IPS DF 4.7 (cell line): ENCODE measurements around the gene SDK1.
"Not testable (repeated sequence)": the region's sequence is repeated elsewhere in the genome, so short reads cannot be mapped to it uniquely, and the experiment has no call there.

Source experiments
- DNase-seq: peaks from one replicate; pipeline ENCODE4 v3.0.0-alpha.2; 2013; ENCODE audit warnings: low spot score; ENCODE audit errors: extremely low read depth

The SDK1 gene

DNA sequence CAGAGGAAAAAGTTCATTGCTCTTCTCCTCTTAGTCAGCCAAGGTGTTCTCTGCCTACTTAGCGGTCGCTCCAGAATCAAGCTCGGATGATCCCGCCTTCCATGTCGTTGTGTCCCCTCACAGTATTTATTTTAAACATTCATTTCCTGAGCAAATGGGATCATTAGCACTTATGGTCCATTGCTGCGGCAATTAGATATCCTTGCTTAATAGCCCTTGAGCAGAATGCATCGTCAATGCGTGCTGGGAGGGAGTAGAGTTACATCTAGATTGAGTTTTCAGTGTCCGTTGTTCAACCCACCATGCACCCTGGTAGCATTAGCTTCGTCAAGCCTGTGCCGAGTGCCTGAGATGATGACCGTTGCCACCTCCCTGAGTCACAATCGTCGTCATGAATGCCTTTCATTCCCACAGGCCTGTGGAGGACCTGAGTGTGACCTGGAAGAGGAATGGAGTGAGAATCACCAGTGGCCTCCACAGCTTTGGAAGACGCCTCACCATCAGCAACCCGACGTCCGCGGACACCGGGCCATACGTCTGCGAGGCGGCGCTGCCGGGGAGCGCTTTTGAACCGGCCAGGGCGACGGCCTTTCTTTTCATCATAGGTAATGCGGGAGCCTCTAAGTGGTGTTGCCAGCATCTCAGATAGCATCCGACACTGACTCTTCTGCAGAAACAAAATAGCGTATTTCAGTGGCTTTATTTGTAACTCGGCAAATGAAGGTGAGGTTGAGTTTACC is 650.4 kb downstream of the SDK1 start:
- DNase-seq = no peak

DNA sequence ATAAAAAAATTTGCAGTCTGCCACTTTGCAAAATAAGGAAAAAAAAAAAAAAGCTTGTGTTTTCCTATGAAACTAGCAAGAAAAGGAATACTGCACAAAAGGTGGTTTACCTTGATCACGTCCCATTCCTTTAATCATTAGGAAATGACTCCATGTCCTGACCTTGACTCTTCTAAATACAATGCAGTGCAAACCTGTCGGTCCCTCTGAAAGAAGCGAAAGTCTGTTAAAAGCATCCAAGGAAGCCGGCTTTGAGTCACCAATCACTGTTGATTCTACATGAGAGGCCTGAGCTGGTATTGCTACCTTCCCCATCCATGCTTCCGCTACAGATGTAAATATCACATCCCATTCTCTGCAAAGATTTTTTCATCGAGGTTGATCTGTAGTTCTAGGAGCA is 652.1 kb downstream of the SDK1 start:
- no peak for DNase-seq

DNA sequence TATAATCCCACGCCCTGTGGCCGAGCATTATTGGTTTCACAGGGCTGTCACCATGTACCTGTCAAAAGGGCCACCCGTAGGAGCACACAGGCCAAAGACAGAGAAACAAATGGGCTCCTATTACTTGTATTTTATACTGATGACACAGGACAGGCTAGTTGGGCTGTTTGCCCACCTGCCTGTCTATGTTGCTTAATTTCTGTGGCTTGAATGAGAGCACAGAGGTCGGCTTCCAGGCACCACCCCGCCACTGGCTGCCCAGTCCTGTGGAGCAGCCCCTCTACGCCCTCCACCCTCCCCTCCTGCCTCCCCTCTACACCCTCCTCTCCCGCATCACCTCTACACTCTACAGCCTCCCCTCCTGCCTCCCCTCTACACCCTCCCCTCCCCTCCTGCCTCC is 652.9 kb downstream of the SDK1 start:
- DNase-seq = no peak

DNA sequence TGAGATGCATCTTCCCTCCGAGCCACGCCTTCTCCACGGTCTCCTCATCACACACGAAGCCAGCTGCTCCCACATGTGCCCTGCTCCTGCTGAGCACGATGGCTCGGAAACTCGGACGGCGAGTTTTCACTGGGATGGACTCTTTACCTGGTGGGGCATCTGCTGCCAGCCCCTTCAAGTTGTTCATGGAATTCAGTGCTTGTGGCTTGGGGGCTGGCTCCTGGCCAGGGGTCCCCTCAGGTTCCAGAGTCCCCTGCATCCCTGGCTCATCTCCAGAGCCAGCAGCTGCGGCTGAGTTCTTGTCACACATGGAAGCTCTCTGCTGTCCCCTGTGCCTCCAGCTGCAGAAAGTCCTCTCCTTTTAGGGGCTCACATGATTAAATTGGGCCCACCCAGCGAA is 654.0 kb downstream of the SDK1 start:
- no peak for DNase-seq

DNA sequence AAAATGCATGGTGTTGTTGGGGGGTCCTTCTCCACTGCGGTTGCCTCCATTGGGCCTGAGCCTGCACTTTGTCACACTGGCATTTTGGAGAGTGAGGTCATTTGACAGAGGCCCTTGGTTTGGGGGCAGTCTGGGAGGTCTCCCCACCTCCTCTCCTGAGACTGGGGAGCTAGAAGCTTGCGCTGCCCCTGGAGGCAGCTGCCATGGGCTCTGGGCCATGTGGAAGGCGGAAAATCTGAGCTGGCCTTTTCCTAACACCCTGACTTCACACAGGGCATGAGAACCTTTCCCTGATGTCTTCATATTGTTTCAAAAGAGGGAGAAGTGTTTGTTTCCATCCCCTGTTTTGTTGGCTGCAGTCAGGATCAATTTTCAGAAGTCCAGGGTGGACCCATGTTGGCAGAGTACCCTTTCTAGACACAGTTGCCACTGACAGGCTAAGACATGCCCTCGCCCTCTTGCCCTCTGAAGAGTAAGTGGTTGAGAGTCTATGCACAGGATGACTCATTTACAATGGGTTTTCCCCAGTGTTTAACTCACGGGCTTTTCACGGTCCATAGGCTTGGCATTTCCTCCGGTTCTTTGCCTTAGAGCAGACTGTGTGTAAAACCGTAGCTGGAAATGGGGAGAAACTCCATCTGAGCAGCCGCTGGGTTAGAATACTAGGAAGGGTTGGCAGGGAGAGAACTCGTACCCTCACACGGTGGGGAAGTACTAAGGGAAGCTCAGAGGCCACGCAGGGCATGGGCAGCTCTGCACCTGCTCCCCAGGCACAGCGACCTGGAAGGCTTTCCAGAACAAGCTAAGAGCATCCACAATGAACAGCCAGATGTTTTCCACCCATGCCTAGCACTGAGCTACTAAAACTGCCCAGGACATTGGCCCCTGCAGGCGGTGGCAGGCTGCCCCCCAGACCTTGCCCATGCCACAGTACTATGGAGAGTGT is 655.0 kb downstream of the SDK1 start:
- no peak for DNase-seq

DNA sequence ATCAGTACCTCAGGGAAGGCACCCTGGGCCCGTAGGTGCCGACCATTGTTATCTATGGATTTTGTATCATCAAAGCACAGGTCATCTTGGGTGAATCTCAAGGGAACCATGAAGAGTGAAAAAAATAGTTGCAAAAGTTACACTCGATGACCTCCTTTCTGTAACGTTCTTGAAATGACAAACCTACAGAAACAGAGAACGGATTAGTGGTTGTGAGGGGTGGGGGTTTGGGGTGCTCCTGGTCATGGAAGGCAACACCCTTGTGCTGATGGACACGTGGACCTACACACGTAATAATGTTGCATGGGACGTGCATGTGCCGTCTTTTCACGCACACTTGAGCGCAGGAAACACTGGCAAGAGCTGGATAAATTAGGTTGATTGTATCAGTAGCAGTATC is 655.9 kb downstream of the SDK1 start:
- no peak for DNase-seq

DNA sequence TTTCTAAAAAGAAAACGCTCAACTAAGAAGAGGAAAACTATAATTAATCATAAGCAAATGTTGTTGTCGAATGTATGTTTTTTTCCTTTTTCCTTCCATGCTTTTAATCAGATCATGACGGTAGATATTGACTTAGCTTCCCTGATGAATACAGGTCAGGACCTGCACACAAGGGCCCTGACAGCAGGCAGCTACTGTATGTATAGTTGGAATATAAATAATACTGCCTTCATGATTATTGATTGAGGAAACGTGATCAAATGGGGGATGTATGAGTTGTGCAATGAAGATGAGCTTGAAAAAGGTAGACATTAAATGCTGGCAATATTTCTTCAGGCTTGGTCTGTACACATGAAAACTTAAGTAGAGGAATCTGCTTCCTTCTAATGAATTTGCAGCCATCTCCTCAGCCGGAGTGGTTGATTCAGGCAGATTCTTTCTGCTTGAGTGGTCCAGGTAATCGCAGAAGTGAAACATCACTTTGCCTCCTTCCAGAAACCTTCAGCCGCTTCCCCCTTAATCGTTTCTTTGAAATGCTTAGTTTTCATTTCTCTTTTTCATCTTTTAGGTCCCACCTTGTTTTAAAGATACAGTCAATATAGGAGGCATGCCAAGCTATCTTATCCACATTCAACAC is 656.5 kb downstream of the SDK1 start:
- DNase-seq = no peak

DNA sequence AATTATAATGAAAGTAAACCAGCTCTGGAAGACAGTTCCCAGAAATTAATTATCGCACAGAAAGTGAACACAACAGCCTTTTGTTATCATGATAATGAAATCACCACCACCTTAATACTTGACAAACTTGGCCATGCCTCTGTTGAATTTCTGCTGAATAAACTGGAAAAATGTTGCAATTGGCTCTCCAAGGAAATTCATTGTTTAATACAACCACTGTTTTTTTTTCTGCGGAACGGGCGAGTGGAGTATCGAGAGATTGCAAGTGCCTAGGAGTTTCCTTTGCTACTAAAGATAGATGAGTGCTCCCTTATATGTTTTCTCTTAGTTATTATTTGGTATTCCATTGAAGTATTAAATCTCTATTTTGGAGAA is 657.0 kb downstream of the SDK1 start:
- no peak for DNase-seq

DNA sequence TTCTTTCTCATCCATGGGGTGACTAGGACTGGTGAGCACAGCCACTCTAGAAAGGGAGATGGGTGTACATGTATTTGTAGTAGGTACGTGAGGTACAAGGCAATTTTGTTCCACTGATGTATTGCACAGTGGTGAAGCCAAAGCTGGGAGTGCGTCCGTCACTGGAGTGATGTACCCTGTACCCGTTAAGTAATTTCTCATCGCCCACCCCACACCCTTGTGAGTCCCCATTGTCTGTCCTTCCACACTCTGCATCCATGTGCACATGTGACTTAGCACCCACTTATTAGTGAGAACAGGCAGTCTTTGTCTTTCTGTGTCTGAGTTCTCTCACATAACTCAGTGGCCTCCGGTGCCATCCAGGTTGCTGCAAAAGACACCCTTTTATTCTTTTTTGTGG is 658.3 kb downstream of the SDK1 start:
- DNase-seq = no peak

DNA sequence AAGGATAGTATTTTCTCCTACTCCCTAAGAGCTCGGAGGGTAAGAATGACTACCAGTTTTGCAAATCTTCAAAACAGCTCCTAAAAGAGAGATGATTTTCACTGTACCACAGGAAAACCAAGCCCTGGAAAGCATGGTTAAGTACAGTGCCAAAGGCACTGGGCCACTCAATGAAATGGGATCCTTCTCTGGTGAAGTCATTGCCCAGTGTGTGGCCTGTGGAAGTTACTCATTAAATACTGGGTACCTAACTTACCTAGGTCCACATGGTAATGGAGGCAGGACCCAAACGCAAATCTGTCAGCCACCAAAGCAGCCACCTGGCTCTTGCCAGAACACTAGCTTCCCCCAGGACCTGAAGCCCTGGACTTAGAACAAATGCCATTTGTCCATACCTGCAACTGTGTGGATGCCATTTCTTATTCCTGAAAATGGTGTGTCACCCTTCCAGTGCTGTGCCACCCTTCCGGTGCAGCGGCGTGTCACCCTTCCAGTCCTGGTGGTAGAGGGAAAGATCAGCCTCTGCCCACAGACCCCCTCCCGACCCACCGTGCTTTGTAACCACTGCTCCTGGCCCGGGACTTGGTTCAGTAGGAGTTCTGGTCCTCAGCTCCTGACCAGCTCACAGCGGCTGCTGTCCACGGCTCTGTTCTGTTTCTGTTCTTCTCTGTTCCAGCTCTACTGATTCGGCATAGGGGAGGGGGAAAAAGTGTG is 659.2 kb downstream of the SDK1 start:
- DNase-seq = no peak

DNA sequence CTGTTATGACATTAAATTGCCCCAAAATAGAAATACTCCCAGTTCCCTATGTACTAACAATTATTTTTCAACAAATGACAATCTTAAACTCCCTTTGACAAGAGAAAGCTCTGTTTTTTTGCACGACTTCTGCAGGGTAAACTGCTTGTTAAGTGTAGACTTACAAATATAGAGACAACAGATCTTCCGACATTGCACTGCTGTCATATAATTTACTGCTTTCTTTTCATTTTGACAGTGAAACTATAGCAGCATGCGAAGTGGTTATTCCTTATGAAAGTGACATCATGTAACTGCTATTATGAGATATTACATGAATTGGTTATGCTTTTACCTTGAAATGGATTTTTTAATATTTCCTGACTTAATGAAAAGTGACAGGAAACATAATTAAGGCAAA is 659.9 kb downstream of the SDK1 start:
- DNase-seq = no peak

DNA sequence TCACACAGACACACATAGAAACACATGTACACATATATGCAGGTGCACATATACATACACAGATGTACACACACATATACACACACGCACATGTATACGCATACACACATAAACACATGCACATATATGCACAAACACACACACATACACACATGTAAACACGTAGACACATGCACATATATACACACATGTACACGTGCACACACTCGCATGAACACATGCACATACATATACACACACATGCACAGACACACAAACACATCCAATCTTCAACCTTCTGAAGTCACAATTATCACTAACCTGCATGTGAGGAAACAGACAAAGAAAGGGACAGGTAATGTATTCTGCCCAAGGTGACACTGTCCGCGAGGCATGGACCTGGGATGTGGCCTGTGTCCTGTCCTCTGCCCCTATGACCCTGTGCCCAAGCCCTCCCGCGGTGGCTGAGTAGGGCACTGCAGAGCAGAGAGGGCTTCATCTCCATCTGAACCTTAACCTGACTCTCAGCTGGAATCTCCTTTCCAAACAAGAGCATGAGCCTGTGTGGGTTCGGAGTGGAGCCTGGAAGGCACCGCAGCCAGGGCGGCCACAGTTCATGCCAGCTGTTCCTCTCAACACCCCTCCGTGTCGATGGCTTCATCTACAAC is 660.9 kb downstream of the SDK1 start:
- no peak for DNase-seq

DNA sequence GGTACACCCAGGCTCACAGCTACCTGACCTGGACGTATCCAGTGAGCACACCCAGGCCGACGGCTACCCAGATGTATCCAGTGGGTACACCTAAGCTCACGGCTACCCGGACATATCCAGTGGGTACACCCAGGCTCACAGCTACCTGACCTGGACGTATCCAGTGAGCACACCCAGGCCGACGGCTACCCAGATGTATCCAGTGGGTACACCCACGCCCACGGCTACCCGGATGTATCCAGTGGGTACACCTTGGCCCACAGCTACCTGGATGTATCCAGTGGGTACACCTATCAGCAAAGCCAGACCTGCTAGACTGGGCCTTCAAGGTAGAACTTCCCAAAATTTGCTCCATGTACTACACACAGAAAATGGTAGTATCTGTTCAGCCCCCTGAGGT is 662.7 kb downstream of the SDK1 start:
- not testable (repeated sequence) for DNase-seq

DNA sequence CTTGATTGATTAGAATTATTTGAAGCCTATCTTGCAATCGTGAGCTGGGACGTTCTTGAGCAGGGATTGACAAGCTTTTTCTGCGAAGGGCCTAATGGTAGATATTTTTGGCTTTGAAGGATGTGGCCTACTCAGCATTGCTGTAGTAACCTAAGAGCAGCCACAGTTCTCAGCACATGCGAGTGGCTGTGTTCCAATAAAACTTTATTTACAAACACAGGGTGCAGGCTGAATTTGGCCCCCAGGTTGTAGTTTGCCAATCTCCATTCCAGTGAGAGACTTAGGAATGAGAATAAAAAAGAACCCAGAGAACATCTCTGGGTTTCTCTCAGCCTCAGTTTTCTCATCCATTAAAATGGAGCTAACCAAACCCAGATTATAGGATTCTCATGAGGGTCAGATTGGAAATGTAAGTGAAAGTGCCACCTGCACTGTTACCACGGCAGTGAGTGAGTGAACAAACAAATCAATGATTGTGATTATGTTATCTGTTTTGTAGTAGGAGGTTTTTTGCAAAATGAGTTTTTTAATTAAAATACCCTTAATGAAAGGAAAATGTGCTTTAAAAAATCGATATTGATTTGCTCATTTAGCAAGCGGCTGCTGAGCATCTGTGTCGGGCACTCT is 664.0 kb downstream of the SDK1 start:
- no peak for DNase-seq

DNA sequence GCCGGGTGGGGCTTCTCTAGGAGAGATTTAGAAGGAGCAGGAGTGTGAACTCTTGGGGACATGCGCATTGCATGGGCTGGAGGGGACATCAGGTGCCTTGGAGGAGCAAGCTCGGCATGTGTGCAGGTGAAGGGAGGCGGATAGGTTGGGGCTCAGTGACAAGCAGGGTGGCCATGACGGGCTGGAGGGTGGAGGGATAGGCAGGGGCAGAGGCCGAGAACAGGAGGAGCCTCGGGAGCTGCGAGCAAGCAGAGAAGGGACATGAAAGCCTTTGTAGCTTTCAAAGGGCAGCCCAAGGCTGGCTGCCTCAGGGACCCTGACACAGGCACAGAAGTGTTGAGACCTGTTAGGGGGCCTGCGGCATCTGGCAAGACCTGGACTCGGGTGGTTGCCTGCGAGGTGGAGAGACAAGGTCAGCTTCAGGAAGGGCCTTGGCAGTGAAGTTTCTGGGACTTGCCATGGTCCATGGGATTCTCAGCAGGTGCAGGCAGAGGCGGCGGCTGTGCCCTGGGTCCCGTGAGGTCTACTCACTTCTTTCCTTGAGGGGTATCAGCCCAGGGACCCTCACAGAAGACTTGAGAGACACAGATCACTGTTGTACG is 664.8 kb downstream of the SDK1 start:
- no peak for DNase-seq

DNA sequence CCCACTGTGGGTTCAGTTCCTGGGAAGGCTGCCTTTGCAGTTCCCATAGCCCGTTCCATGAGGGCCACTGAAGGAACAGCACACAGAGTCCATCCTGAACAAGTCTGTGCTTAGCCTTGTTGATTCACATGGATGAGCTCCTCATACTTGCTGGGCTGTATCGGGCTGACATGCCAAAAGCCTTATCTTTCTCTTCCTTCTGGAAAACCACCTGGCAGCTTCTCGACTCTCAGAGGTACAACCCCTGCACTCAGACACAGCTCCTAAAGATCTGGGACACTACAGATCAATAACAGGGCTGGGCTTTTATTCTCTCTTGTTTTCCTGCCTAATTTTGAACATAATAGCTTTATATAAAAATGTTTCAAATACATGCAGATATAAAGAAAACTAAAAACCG is 667.2 kb downstream of the SDK1 start:
- no peak for DNase-seq

DNA sequence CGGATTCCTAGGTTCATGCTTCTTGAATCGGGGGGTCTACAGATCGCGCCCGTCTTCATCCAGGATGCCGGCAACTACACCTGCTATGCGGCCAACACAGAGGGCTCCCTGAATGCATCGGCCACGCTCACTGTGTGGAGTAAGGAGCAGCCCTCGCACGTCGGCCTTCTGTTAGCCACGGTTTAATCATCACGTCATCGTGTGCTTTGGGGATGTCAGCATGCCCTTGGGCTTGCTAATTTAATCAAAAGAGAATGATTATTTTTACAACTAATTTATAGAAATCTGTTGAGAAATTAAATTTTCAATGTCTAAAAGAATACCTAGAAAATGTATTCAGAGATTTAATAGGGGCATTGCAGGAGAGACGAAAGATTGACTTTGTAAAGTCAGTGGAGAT is 668.2 kb downstream of the SDK1 start:
- no peak for DNase-seq

DNA sequence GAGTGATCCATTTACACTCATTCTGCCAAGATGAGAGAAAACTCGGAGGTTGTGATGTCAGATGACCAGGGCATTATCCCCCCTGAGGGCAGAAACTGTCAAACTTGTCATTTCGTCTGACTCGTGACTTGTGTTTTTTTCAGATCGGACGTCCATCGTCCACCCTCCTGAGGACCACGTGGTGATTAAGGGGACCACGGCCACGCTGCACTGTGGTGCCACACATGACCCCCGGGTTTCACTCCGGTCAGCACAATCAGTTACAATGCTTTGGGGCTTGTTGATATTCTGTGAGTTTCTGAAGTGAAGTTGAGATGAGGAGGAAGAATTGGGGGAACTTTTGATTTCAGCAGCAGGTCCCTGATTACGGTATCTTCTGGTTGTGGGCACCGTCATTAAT is 670.3 kb downstream of the SDK1 start:
- no peak for DNase-seq

DNA sequence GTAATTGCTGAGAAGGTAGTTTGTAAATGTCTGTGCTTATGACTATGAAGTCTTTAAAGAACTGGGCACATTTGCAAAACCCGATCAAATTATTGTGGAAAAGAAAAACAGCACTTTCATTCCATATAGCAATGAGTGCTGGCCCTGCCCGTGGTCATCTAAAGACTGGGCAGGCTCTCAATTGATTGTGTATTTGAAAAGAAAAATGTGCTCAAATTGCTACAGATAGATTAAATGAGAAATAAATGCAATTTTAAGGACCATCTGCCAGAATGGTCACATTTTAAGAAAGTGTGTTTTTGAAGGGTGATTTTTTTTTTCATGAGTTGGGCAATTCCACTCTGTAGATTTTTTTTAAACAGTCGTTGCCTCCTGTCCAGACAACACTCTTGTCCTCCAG is 672.2 kb downstream of the SDK1 start:
- no peak for DNase-seq

DNA sequence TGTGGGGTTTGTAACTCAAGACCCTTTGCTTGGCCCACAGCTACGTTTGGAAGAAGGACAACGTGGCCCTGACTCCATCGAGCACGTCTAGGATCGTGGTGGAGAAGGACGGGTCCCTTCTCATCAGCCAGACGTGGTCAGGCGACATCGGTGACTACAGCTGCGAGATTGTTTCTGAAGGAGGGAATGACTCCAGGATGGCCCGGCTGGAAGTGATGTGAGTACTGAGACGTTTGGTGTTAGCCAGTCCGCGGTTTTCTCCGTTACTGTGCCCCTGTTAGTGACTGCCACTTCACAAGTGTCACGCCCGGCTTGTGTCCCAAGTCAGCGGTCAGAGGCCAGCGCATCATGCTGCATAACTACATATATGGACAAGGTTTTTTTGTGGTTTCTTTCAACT is 673.3 kb downstream of the SDK1 start:
- DNase-seq = no peak
